ENCODE data around the gene CAT.

CAT gene

GRCh38 chr11:34447044-34447443, 8.3 kb downstream of the CAT start:
- no peak overlapping the region for H3K4me3 ChIP-seq (ENCODE audit: low read depth, low read length)
- TF ChIP-seq, protein P1, sequence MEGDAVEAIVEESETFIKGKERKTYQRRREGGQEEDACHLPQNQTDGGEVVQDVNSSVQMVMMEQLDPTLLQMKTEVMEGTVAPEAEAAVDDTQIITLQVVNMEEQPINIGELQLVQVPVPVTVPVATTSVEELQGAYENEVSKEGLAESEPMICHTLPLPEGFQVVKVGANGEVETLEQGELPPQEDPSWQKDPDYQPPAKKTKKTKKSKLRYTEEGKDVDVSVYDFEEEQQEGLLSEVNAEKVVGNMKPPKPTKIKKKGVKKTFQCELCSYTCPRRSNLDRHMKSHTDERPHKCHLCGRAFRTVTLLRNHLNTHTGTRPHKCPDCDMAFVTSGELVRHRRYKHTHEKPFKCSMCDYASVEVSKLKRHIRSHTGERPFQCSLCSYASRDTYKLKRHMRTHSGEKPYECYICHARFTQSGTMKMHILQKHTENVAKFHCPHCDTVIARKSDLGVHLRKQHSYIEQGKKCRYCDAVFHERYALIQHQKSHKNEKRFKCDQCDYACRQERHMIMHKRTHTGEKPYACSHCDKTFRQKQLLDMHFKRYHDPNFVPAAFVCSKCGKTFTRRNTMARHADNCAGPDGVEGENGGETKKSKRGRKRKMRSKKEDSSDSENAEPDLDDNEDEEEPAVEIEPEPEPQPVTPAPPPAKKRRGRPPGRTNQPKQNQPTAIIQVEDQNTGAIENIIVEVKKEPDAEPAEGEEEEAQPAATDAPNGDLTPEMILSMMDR (IDR thresholded peaks at IDR 0.05; ENCODE audit: low read depth, low read length) = no peak

- TF ChIP-seq, protein P1 (IDR thresholded peaks at IDR 0.05; ENCODE audit: low read depth, low read length) = no peak
- no peak overlapping the region for H3K4me3 ChIP-seq (ENCODE audit: low read depth, low read length)
These were observed 9.7 kb downstream of the CAT start for GRCh38 chr11:34448223-34448994.

DNA sequence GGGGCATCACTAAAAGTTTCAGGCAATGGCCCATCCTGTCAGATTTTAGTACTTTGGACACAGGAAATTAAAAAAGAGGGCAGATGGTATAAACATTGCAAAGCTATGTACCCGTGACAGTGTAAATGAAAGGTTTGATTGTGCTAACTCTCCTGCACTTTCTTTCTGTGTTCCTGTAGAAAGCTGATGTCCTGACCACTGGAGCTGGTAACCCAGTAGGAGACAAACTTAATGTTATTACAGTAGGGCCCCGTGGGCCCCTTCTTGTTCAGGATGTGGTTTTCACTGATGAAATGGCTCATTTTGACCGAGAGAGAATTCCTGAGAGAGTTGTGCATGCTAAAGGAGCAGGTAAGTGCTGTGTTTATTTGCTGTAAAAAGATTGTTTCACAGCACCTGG, 10.3 kb downstream of the CAT start:
- TF ChIP-seq, protein P1 (IDR thresholded peaks at IDR 0.05; ENCODE audit: low read depth, low read length) = no peak
- H3K4me3 ChIP-seq (ENCODE audit: low read depth, low read length) = no peak overlapping the region

DNA sequence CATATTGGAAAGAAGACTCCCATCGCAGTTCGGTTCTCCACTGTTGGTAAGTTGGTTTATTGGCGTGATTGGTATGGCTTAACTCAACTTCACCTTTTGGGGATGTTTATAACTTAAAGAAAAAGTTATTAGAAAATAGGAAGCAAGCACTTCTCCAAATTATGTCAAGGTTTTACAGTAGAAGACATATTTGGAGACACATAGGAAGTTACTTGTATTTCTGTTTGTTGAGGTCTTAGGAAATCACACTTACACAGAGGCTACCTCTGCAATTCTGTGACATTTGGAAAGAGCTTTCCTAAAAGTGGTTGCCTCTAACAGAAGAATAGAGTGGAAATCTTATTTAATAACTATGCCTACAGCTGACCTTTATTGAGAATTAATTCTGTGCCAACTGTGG, 12.3 kb downstream of the CAT start:
- TF ChIP-seq, protein P1 (IDR thresholded peaks at IDR 0.05; ENCODE audit: low read depth, low read length) = no peak

DNA sequence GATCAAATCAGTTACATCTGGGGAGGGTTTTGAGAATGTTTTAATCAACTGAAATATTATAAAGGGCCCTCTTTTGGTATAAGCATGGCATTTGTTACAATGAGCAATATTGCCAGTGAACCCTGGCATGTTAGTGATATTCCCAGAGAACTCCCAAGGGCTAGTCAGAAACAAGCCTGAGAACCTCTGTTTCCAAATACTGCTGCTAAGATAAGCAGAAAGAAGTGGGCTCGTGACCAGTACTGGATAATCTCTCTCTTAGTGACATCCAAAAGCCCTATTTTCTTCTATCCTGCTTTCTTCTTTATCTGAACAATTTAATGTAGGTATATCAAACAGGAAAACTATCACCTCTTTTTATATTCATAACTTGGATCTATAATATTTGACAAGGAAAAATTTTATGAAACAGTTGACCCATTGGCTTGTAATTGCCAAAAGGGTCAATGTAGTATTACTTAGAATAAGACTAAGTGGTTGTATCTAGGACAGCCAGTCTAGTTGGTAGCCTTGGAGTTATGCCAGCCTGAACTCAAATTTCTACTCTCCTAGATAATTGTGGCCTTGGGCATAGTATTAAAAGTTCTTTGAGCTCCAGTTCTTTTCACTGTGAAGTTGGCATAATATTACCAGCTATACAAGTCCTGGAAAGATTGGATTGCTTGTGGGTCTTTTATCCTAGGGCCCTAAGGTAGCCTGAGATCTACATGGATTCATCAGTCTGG, 15.7 kb downstream of the CAT start:
- TF ChIP-seq, protein P1 (IDR thresholded peaks at IDR 0.05; ENCODE audit: low read depth, low read length) = no peak
- H3K4me3 ChIP-seq (ENCODE audit: low read depth, low read length) = no peak overlapping the region

More for the DNA sequence above, 12.3 kb downstream of the CAT start:
- H3K4me3 ChIP-seq (ENCODE audit: low read depth, low read length) = no peak overlapping the region

GRCh38 chr11:34457607-34458006, 18.9 kb downstream of the CAT start:
- TF ChIP-seq, protein P1 (IDR thresholded peaks at IDR 0.05; ENCODE audit: low read depth, low read length) = no peak
- H3K4me3 ChIP-seq (ENCODE audit: low read depth, low read length) = no peak overlapping the region

DNA sequence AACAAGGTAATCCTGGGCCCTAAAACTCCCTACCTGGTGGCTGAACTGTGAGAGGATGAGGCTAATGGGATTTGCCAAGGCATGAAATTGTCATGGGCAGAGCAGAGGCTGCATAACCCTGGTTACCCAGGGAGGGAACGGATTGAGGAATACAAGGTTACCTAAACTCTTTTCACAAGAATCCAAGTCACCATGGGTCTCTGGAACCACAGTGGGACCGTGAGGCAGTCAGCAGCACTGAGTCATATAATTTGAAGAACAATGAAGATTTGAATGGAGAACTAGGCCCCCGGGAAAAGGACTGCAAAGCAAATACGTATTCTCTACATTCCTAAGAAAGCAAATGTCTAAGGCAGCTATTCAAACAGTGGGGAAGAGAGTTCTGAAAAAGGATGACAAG, 19.8 kb downstream of the CAT start:
- TF ChIP-seq, protein P1 (IDR thresholded peaks at IDR 0.05; ENCODE audit: low read depth, low read length) = no peak
- H3K4me3 ChIP-seq (ENCODE audit: low read depth, low read length) = no peak overlapping the region

Data from WI38 (cell line).